Neuron (in vitro differentiated cells): ENCODE measurements around the gene QPCTL.

Source experiments
- H2AFZ ChIP-seq: one replicate; pipeline ENCODE4 v1.6.1; 2013; ENCODE audit warnings: low read depth, mild to moderate bottlenecking, inconsistent platforms, low read length, moderate library complexity
- H3K27me3 ChIP-seq: one replicate; pipeline ENCODE4 v1.6.1; 2013; ENCODE audit warnings: low read length; ENCODE audit not compliant: insufficient read depth
- H3K36me3 ChIP-seq: one replicate; pipeline ENCODE4 v1.6.1; 2013; ENCODE audit warnings: low read length; ENCODE audit not compliant: insufficient read depth
- H3K4me1 ChIP-seq: one replicate; pipeline ENCODE4 v1.6.1; 2013; ENCODE audit warnings: low read length; ENCODE audit not compliant: insufficient read depth
- H3K4me3 ChIP-seq: 2 replicates; pipeline ENCODE4 v1.5.1; 2013; ENCODE audit warnings: mild to moderate bottlenecking, low read length, moderate library complexity
- H3K9me3 ChIP-seq: one replicate; pipeline ENCODE4 v1.6.1; 2013; ENCODE audit warnings: low read length

Gene QPCTL

DNA sequence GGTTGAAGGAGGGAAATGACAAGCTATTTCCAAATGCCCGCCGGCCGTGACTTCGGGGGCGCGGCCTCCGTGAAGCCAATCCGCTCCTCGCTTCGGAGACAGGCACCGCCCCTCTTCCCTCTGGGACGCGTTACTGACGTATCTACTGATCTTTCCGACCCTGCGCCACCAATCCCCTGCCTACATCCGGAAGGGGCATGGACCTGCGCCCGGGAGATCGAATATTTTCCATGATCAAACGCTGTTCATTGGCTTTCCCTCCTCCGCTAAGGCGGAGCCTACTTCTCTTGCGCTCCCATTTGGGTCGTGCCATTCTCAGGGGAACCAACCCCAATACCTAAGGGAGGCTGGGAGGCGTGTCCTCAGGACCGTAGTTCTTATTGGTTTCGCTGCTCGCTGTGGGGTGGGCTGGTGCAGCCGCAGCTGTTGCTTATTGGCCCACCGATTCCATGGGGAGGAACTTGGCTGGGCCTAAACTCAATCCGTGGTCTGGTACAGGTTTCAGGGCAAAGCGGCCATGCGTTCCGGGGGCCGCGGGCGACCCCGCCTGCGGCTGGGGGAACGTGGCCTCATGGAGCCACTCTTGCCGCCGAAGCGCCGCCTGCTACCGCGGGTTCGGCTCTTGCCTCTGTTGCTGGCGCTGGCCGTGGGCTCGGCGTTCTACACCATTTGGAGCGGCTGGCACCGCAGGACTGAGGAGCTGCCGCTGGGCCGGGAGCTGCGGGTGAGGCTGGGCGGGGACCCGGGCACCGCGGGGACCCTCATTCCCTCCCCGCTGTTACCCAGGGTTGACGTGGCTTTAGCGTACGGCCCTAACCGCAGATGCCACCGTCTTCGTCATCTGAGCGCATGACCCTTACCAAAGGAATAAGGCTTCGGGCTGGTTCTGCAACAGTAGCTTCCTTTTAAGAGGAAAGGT lies at the start of gene QPCTL:
QPCTL (plus strand) TSS at position 480 of the 919 bp plus-strand sequence; CDS start at position 518, 38 bp downstream.
- H3K36me3 ChIP-seq: peaks cover 23% of the 10 kb centered on the region
- H3K4me1 ChIP-seq: peaks cover 5% of the 10 kb centered on the region

DNA sequence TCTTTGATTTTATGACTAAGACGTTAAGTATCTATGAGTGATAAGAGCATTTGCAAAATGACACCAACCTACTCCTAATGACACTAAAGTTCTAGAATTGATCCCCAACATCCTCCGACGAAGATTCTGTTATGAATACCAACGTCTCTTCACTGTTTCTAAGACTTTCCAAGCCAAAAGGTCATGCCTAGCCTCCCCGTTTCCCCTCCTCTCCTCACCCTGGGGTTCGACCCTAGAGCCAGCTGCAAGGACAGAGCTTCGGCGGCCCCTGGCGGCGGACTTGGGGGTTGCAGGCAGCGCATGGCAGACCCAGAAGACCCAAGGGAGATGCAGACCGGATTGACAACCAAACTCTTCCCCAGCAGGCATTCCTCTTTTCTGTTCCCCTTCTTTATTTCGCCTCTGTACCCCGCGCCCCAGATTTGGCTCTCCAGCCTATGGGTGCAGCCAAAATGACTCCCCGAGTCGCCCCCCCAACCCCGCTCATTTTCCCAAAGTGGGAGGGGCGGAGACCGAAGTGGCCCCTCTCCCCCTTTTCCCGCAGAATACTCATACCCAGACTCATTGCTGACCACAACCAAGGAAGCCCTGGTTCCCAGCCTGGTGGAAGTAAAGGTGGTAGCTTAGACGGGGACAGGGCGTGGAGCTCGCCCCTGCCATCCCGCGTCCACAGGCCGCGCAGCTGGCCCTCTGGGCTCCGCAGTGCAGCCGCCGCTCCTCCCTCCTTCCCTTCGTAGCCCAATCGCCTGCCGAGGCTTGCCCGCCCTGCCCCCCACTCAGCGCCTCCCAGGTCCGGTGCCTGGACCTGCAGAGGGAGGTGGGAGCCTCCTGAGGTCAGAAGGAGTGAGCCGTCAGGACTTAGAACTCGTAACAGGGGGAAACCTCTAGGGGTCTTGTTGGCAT lies 49.2 kb upstream of the QPCTL start:
- Histone ChIP-seq H3K27me3 (peaks cover 9% of the 10 kb centered on the region), H3K4me3 (peak overlapping the region; percentile 21), H3K9me3 (no peaks in the 10 kb centered on the region), H3K4me1 (peaks cover 25% of the 10 kb centered on the region), H2AFZ (peak overlapping the region; percentile 31), H3K36me3 (no peaks in the 10 kb centered on the region)

More for the DNA sequence above, at the start of gene QPCTL:
- H2AFZ ChIP-seq: peak within 1 kb of the TSS; percentile 65
- H3K27me3 ChIP-seq: no peaks in the 10 kb centered on the region
- H3K4me3 ChIP-seq: peak within 1 kb of the TSS; percentile 68
- H3K9me3 ChIP-seq: no peaks in the 10 kb centered on the region

DNA sequence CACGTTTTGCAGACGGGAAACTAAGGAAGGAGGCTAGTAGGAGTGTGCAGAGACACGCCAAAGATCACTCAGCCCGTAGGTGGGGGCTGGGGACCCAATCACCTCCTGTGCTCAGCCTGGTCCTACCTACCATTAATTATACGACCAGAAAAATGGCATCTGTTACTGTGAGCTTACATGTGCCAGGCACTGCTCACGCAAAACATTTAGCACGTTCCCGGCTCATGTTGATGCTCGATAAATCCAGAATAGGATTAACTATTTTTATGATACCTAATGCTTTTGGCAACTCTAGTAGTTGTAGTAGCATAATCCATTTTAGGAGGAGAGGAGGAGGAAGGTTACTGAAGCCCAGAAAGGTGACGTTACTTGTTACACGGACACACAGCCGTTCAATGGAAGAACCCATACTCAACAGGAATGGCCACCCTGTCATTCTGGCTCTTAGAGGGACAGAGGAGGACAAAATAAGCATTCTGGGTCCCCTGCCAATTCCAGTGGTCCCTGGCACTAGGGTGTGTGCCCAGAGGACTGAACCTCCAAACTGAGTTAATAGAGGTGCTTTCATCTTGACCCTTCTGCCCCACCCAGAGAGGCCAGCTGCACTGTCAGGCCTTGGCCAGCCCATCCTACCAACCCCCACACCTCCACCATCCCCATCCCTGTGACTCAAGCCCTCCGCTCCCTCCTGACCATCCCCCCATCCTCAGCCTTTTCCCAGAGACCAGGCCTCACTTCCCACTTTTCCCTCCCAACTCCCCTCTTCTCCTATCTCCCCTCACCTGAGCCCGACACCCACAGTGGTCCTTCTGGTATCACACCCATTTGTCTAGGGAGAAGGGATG lies 48.3 kb upstream of the QPCTL start:
- Histone ChIP-seq H3K36me3 (no peaks in the 10 kb centered on the region), H3K27me3 (peaks cover 9% of the 10 kb centered on the region), H3K4me3 (peak overlapping the region; percentile 21), H2AFZ (peak overlapping the region; percentile 31), H3K9me3 (no peaks in the 10 kb centered on the region), H3K4me1 (peaks cover 25% of the 10 kb centered on the region)

DNA sequence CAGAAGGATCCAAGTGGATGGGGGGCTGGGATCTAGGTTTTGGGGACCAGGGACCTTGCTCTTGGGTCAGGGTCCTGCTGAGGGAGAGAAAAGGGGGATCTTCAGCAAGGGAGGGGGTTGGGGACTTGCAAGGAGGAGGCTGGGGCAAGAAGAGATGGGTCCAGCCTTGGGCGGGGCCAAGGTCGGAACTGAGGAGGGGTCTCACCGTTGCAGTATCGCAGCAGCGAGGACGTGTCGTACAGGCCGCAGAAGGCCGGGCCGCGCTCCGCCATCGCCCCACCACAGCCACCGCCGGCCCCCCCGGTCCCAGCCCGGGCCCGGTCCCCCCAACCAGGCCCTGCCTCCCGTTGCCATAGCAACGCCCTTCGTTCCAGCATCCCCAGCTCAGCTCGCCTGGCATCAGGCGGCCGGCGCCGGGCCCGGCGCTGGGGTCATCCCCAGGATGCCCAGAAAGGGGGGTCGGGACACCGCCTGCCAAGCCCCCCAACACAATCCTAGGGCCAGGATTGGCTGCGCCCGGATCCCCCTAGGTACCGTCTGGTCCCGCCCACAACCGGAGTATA lies 47.3 kb upstream of the QPCTL start:
- Histone ChIP-seq H3K9me3 (no peaks in the 10 kb centered on the region), H3K4me1 (peaks cover 25% of the 10 kb centered on the region), H2AFZ (peak overlapping the region; percentile 48), H3K27me3 (peaks cover 9% of the 10 kb centered on the region), H3K36me3 (no peaks in the 10 kb centered on the region), H3K4me3 (peak overlapping the region; percentile 42)

DNA sequence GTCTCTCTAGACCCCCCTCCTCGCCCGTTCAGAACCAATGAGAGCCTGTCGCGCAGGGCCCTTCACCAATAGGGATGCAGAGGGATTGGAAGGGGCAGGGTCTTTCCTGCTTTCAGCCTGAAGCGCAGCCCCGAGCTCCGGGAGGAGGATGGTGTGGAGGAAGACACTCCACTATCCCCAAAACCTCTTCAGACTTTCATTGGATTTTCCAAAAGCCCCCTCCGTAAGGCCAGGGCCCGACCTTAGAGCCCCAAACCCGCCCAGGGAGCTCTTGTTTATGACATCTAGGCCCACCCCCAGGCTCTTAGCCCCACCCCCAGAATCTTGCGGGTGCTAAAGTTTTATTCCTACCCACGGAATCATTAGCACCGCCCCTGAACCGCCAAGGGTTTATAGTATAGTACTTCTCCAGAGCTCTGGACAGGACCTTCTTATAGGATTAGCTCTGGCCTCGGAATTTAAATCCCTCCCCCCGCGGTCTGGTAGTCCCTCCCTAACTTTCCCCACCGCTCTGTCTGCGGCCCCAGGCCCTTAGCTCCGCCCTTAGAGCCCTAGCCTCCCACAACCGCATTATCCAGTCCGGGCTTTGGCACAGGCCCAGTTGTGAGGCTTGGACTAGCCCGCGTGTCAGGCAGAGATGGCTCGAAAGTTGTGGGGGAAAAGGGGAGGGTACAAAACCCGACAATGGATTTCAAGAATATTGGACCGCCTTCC lies 46.7 kb upstream of the QPCTL start:
- Histone ChIP-seq H3K36me3 (no peaks in the 10 kb centered on the region), H2AFZ (peak overlapping the region; percentile 48), H3K9me3 (no peaks in the 10 kb centered on the region), H3K4me3 (peak overlapping the region; percentile 42), H3K4me1 (peaks cover 25% of the 10 kb centered on the region), H3K27me3 (peaks cover 9% of the 10 kb centered on the region)

- H3K9me3 ChIP-seq: no peaks in the 10 kb centered on the region
- peak overlapping the region; percentile 16 for H3K4me3 ChIP-seq
These were observed 46.1 kb upstream of the QPCTL start for GRCh38 chr19:45646345-45646698.

GRCh38 chr19:45650722-45651121 lies 41.7 kb upstream of the QPCTL start:
- no peak overlapping the region for H3K4me3 ChIP-seq
- no peaks in the 10 kb centered on the region for H3K9me3 ChIP-seq
- H3K36me3 ChIP-seq: no peaks in the 10 kb centered on the region
- H2AFZ ChIP-seq: no peak overlapping the region
- H3K27me3 ChIP-seq: no peaks in the 10 kb centered on the region
- no peaks in the 10 kb centered on the region for H3K4me1 ChIP-seq

More at GRCh38 chr19:45646345-45646698, 46.1 kb upstream of the QPCTL start:
- peaks cover 9% of the 10 kb centered on the region for H3K27me3 ChIP-seq
- H2AFZ ChIP-seq: no peak overlapping the region
- no peaks in the 10 kb centered on the region for H3K36me3 ChIP-seq
- H3K4me1 ChIP-seq: peaks cover 25% of the 10 kb centered on the region

DNA sequence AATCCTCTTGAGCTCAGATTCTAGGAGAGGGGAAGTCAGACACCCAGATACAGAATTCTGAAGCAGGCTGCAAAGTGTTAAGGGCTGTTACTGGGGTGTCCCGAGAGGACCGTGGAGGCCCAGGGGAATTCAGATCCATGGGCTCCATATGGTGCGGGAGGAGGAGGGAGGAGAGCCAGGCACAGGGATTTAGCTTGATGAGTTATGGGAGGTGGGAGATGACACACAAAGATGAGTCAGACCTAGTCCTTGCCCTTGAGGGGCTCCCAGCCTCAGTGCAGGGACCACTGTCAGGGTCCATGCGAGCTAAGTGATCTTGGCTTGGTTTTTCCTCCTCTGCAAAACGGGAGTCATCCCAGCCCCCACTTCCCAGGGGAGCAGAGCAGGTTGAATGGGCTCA lies 38.8 kb upstream of the QPCTL start:
- Histone ChIP-seq H3K36me3 (no peaks in the 10 kb centered on the region), H3K4me1 (peaks cover 5% of the 10 kb centered on the region), H3K4me3 (no peak overlapping the region), H3K27me3 (no peaks in the 10 kb centered on the region), H2AFZ (no peak overlapping the region), H3K9me3 (no peaks in the 10 kb centered on the region)

- no peaks in the 10 kb centered on the region for H3K36me3 ChIP-seq
- H3K4me3 ChIP-seq: no peak overlapping the region
- no peak overlapping the region for H2AFZ ChIP-seq
These were observed 37.4 kb upstream of the QPCTL start for GRCh38 chr19:45655073-45655472.

DNA sequence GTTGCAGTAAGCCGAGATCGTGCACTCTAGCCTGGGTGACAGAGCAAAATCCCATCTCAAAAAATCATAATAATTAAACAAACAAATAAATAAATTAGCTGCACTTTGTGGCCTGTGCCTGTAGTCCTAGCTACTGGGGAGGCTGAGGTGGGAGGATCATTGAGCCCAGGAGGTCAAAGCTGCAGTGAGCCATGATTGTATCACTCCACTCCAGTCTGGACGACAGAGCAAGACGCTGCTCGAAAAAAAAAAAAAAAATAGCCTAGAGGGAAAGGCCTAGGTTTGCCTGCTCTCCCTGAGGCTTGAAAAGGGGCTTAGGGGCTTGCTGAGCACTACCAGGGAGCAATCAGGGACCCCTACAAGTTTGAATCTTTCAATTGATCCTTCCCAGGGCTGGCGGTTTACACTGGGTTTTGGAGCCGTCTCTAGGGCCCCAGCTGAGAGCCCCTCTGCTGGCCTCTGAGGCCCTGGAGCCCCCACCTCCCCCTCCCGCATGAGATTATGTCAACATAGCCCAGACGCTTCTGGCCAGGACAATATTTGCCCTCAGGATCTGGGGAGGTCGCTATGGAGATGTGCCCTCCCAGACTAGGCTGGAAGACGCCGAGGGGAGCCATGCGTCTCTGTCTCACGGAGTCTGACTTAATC lies 34.8 kb upstream of the QPCTL start:
- H3K36me3 ChIP-seq: no peaks in the 10 kb centered on the region
- H3K27me3 ChIP-seq: no peaks in the 10 kb centered on the region
- no peak overlapping the region for H3K4me3 ChIP-seq
- H3K4me1 ChIP-seq: peaks cover 5% of the 10 kb centered on the region
- H2AFZ ChIP-seq: peak overlapping the region; percentile 38
- no peaks in the 10 kb centered on the region for H3K9me3 ChIP-seq

More at GRCh38 chr19:45655073-45655472, 37.4 kb upstream of the QPCTL start:
- Histone ChIP-seq H3K4me1 (peaks cover 5% of the 10 kb centered on the region), H3K9me3 (no peaks in the 10 kb centered on the region), H3K27me3 (no peaks in the 10 kb centered on the region)

GRCh38 chr19:45659096-45659729 lies 33.3 kb upstream of the QPCTL start:
- no peak overlapping the region for H3K4me3 ChIP-seq
- H2AFZ ChIP-seq: no peak overlapping the region
- H3K4me1 ChIP-seq: peaks cover 5% of the 10 kb centered on the region
- no peaks in the 10 kb centered on the region for H3K36me3 ChIP-seq
- no peaks in the 10 kb centered on the region for H3K27me3 ChIP-seq
- no peaks in the 10 kb centered on the region for H3K9me3 ChIP-seq
